ENCODE measurements around the gene VAV2.

DNA sequence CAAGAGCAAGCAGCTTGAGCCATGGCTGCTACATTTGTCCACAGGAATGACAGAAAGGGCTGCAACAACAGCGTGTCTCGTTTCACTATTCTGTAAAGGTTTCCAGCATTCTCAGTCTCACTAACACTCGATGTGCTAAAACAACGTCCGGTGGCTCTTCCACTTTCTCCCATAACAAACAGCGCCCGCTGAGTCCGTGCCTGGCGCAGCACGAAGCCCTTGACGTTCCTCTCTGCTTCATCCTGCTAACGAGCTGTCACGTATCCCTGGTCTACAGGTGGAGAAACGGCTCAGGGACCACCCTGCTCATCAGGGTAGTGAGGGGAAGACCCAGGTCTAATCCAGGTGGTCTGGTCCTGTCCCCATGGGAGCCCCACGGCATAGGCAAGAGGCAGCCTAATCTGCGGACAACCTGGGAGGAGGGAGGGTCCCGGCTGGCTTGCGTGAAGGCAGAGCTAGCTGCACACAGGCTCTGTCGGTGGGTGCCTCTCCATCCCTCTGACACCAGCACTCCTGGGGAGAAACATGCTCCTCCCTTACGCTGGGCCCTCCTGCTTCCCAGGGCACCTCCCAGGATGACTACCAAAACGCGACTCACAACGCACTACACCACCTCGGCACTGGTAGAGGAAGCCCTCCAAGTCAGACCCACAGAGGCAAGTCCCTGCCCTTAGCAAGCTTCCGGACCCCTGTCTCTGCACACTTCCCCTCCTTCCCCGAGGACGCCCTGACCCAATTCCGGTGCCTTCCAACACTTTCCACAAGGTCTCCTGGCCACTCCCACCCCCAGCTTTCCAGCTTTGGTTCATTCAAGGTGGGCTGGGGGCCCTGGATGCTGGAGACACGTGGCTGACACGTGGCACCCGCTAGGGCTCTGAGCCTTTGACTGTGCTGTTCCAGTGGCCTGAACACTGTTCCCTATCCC is 43.3 kb downstream of the VAV2 start:
- TF ChIP-seq, protein P1, sequence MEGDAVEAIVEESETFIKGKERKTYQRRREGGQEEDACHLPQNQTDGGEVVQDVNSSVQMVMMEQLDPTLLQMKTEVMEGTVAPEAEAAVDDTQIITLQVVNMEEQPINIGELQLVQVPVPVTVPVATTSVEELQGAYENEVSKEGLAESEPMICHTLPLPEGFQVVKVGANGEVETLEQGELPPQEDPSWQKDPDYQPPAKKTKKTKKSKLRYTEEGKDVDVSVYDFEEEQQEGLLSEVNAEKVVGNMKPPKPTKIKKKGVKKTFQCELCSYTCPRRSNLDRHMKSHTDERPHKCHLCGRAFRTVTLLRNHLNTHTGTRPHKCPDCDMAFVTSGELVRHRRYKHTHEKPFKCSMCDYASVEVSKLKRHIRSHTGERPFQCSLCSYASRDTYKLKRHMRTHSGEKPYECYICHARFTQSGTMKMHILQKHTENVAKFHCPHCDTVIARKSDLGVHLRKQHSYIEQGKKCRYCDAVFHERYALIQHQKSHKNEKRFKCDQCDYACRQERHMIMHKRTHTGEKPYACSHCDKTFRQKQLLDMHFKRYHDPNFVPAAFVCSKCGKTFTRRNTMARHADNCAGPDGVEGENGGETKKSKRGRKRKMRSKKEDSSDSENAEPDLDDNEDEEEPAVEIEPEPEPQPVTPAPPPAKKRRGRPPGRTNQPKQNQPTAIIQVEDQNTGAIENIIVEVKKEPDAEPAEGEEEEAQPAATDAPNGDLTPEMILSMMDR (conservative IDR thresholded peaks at IDR 0.05), result no peak
- no peak for TF ChIP-seq ZFX (IDR thresholded peaks at IDR 0.05)

Measured in C4-2B (cell line).